ENCODE measurements around the gene PTGR3. TPM values are rescaled to one million over a fixed set of nuclear protein-coding genes. Genes with fewer than 3 reads are reported as not detected.
A peak's percentile ranks its signal among the peaks of the same experiment; 100 is the strongest.

PTGR3 gene
- total RNA-seq, 1 experiment from 2014 or later, result 31.7 TPM

DNA sequence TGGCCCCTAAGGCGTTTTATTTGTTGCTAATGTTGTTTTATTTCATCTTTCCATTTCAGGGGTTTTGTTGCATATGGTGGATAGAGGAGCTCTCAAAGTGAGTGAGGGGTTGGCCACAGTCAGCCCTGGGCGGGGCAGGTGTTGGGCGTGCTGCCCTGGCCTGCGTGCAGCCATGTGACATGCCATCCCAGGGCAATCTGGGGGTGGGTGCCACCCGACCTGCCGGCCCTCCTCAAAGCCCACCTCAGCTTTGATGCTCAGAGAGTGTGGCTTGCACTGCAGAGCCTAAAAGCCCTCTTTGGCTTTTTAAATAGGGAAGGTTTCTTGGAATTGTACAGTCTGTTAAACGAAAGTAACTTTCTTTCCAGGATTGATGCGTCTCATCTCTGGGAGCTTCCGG lies 20.0 kb upstream of the PTGR3 start:
- no TSS peak for BruUV-seq (replicated peaks)

DNA sequence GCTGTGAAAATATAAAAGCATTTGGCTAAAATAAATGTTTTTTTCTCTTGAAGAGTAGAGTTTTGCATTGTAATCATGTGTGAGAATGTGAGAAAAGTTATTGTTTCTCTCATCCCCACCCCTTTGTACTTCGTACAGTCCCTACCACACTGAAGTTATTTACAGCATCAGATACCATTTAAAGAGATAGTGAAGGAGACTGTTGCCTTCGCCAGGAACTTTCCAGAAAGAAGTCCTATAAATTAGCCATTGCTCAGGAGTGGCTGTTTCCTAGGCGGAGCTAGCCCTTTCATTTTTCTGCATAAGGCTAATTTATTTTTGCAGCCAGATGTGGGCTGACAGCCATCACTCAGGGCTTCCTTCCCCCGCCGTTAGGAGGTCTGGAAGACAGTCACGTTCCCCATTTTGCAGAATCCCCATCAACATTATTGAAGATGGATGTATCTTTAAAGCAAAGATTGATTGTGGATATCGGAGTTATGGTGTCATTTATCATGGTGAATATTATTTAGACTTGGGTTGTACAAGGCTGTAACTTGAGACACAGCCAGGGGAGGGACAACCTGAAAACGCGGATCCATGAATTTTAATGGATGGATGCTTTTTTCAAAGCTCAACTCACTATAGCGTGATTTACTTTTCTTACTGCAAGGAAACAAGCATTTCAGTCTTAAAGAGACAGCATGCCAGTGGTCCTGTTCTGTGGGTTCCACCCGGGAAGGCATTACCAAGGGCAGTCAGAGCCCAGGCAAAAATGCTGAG lies 18.8 kb upstream of the PTGR3 start:
- Mint-ChIP-seq H3K36me3 (ENCODE audit: insufficient read depth, unreplicated experiment) (no peaks in the 10 kb centered on the region), H3K27ac (ENCODE audit: unreplicated experiment) (no peak overlapping the region), H3K4me1 (ENCODE audit: low read depth, unreplicated experiment) (peaks cover 16% of the 10 kb centered on the region), H3K9me3 (ENCODE audit: low read depth, unreplicated experiment) (no peaks in the 10 kb centered on the region), H3K27me3 (ENCODE audit: unreplicated experiment) (no peaks in the 10 kb centered on the region), H3K4me3 (ENCODE audit: low read depth, unreplicated experiment) (no peak overlapping the region)
- intact Hi-C loops (cut with micrococcal nuclease; ENCODE audit: unreplicated experiment), result no loop called here
- BruUV-seq (replicated peaks), result no TSS peak
- DNase-seq, result no peak
- TF ChIP-seq, protein P1, sequence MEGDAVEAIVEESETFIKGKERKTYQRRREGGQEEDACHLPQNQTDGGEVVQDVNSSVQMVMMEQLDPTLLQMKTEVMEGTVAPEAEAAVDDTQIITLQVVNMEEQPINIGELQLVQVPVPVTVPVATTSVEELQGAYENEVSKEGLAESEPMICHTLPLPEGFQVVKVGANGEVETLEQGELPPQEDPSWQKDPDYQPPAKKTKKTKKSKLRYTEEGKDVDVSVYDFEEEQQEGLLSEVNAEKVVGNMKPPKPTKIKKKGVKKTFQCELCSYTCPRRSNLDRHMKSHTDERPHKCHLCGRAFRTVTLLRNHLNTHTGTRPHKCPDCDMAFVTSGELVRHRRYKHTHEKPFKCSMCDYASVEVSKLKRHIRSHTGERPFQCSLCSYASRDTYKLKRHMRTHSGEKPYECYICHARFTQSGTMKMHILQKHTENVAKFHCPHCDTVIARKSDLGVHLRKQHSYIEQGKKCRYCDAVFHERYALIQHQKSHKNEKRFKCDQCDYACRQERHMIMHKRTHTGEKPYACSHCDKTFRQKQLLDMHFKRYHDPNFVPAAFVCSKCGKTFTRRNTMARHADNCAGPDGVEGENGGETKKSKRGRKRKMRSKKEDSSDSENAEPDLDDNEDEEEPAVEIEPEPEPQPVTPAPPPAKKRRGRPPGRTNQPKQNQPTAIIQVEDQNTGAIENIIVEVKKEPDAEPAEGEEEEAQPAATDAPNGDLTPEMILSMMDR (IDR thresholded peaks at IDR 0.05; ENCODE audit: unreplicated experiment), result no peak
- CTCF ChIA-PET, result no interaction called here

More for the DNA sequence above, 20.0 kb upstream of the PTGR3 start:
- Mint-ChIP-seq H3K9me3 (ENCODE audit: low read depth, unreplicated experiment) (no peaks in the 10 kb centered on the region), H3K27me3 (ENCODE audit: unreplicated experiment) (no peaks in the 10 kb centered on the region), H3K27ac (ENCODE audit: unreplicated experiment) (no peak overlapping the region), H3K4me1 (ENCODE audit: low read depth, unreplicated experiment) (peaks cover 16% of the 10 kb centered on the region), H3K36me3 (ENCODE audit: insufficient read depth, unreplicated experiment) (no peaks in the 10 kb centered on the region), H3K4me3 (ENCODE audit: low read depth, unreplicated experiment) (no peak overlapping the region)
- intact Hi-C loops (cut with micrococcal nuclease; ENCODE audit: unreplicated experiment), result no loop called here
- no peak for DNase-seq
- CTCF ChIA-PET, result interaction anchor here (0.7 kb wide), 1 partner anchor 178 kb away, joined by 3 read pairs; no protein-coding TSS in a partner anchor
- TF ChIP-seq, protein P1 (IDR thresholded peaks at IDR 0.05; ENCODE audit: unreplicated experiment), result no peak

DNA sequence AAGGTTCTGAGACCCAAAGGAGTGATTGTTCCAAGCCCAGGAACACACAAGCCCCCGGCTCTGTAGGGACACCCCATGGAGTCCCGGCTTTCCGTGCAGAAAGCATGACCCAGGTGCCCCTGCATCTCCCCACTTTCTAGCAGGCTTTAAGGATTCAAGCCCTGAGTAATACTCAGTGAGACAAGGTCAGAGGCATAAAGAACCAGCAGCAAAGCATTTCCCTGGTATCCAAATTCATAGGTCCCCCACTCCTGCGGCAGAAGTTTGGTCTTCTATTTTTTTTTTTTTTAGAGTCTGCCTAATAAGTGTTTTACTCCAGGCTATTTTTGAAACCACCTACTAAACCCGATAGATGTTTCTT lies 18.0 kb upstream of the PTGR3 start:
- no TSS peak for BruUV-seq (replicated peaks)
- H3K27me3 Mint-ChIP-seq (ENCODE audit: unreplicated experiment), result no peaks in the 10 kb centered on the region
- H3K4me3 Mint-ChIP-seq (ENCODE audit: low read depth, unreplicated experiment), result peak overlapping the region; percentile 24
- peaks cover 16% of the 10 kb centered on the region for H3K4me1 Mint-ChIP-seq (ENCODE audit: low read depth, unreplicated experiment)
- no peak for DNase-seq
- H3K36me3 Mint-ChIP-seq (ENCODE audit: insufficient read depth, unreplicated experiment), result no peaks in the 10 kb centered on the region
- TF ChIP-seq, protein P1 (IDR thresholded peaks at IDR 0.05; ENCODE audit: unreplicated experiment), result no peak
- H3K27ac Mint-ChIP-seq (ENCODE audit: unreplicated experiment), result no peak overlapping the region
- CTCF ChIA-PET, result no interaction called here
- H3K9me3 Mint-ChIP-seq (ENCODE audit: low read depth, unreplicated experiment), result no peaks in the 10 kb centered on the region
- intact Hi-C loops (cut with micrococcal nuclease; ENCODE audit: unreplicated experiment), result loop anchor here (1.0 kb wide), 1 partner anchor 13 kb away; no protein-coding TSS in a partner anchor

DNA sequence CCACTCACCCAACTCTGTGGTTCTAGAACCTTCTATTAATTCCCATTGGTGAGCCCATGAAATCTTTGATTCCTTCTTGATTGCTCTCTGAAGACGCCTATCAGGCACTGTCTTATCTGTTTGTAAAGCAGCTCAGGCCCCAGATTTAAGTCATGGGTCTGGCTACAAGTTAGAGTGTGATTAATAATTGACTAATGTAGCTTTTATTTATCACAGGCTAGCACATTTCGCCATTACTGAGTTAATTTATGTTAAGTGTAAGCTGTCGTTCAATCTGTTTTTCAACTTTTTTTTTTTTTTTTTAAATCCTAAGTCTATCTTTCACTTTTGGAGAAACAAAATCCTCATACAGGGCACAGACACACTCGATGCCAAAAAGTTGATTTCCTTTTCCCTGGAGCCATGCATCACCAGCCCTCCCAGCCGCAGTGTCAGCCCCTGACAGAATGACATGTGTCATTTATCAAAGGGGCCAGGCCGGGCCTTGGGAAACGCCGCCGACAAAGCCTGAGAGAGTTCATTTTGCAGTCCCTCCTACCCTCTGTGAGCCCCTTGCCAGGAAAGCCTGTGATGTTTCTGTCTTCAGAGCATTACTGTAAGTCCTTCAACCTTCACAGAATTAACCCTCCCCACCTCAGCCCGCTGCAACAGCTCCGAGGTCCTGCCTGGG lies 17.5 kb upstream of the PTGR3 start:
- Mint-ChIP-seq H3K4me3 (ENCODE audit: low read depth, unreplicated experiment) (peak overlapping the region; percentile 24), H3K36me3 (ENCODE audit: insufficient read depth, unreplicated experiment) (no peaks in the 10 kb centered on the region), H3K4me1 (ENCODE audit: low read depth, unreplicated experiment) (peaks cover 16% of the 10 kb centered on the region), H3K27ac (ENCODE audit: unreplicated experiment) (no peak overlapping the region), H3K27me3 (ENCODE audit: unreplicated experiment) (no peaks in the 10 kb centered on the region), H3K9me3 (ENCODE audit: low read depth, unreplicated experiment) (no peaks in the 10 kb centered on the region)
- CTCF ChIA-PET, result no interaction called here
- TF ChIP-seq, protein P1 (IDR thresholded peaks at IDR 0.05; ENCODE audit: unreplicated experiment), result no peak
- DNase-seq, result no peak
- BruUV-seq (replicated peaks), result no TSS peak
- intact Hi-C loops (cut with micrococcal nuclease; ENCODE audit: unreplicated experiment), result loop anchor here (1.0 kb wide), 1 partner anchor 12 kb away; no protein-coding TSS in a partner anchor

Data from Calu3 (cell line).